ENCODE data around the gene KRTAP20-1. TPM values are rescaled to one million over a fixed set of nuclear protein-coding genes. Genes with fewer than 3 reads are reported as not detected.

Gene KRTAP20-1
- total RNA-seq, 1 donor from 2014 or later = not detected

DNA sequence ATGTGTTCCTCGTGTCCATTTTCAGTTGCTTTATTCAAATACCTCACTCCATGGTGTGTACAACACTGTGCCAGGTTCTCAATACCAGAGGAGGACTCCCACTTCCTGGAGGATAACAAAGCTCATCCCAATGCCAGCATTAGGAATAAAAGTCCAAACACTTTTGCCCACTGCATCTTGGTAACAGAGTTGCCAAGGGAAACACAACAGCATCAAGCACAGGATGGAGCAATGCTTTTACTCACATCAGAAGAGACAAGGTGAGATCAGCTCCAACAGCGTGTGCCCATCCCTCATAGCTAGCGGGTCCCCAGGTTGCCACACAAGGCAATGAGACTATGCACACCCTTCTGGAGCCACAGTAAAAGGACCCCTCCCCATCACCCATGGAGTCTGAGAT is 7.1 kb downstream of the KRTAP20-1 start:
- Mint-ChIP-seq H3K4me1 (no peaks in the 10 kb centered on the region), H3K9me3 (peaks cover 15% of the 10 kb centered on the region), H3K27ac (ENCODE audit: unreplicated experiment) (no peak overlapping the region), H3K4me3 (no peak overlapping the region), H3K27me3 (ENCODE audit: low read depth) (no peaks in the 10 kb centered on the region), H3K36me3 (ENCODE audit: low read depth) (peaks cover 2% of the 10 kb centered on the region)
- TF ChIP-seq, protein P1, sequence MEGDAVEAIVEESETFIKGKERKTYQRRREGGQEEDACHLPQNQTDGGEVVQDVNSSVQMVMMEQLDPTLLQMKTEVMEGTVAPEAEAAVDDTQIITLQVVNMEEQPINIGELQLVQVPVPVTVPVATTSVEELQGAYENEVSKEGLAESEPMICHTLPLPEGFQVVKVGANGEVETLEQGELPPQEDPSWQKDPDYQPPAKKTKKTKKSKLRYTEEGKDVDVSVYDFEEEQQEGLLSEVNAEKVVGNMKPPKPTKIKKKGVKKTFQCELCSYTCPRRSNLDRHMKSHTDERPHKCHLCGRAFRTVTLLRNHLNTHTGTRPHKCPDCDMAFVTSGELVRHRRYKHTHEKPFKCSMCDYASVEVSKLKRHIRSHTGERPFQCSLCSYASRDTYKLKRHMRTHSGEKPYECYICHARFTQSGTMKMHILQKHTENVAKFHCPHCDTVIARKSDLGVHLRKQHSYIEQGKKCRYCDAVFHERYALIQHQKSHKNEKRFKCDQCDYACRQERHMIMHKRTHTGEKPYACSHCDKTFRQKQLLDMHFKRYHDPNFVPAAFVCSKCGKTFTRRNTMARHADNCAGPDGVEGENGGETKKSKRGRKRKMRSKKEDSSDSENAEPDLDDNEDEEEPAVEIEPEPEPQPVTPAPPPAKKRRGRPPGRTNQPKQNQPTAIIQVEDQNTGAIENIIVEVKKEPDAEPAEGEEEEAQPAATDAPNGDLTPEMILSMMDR (conservative IDR thresholded peaks at IDR 0.05) = no peak
- DNase-seq (ENCODE audit: low read depth, low spot score) = no peak

DNA sequence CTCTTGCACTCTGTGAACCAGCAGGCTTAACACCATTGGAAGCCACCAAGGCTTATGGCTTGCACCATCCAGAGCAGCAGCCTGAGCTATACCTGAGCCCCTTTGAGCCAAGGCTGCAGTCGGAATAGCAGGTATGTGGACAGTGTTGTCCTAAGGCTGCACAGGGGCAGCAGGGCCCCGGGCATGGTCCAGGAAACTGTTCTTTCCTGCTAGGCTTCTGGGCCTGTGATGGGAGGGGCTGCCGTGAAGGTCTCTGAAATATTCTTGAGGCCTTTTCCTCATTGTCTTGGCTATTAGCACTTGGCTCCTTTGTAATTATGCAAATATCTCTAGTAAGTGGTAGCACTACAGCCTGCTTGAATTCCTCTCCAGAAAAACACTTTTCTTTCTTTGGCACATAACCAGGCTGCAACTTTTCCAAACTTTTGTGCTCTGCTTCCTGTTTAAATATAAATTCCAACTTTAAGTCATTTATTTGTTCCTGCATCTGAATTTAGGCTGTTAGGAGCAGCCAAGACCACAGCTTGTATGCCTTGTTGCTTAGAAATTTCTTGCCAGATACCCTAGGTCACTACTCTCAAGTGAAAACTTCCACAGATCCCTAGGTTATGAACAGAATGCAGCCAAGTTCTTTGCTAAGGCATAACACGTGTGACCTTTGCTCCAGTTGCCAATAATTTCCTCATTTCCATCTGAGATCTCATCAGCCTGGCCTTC is 9.4 kb downstream of the KRTAP20-1 start:
- no peak for DNase-seq (ENCODE audit: low read depth, low spot score)
- Mint-ChIP-seq H3K9me3 (peaks cover 13% of the 10 kb centered on the region), H3K4me1 (no peaks in the 10 kb centered on the region), H3K4me3 (no peak overlapping the region), H3K27ac (ENCODE audit: unreplicated experiment) (no peak overlapping the region), H3K36me3 (ENCODE audit: low read depth) (peaks cover 2% of the 10 kb centered on the region), H3K27me3 (ENCODE audit: low read depth) (no peaks in the 10 kb centered on the region)
- TF ChIP-seq, protein P1 (conservative IDR thresholded peaks at IDR 0.05) = no peak

DNA sequence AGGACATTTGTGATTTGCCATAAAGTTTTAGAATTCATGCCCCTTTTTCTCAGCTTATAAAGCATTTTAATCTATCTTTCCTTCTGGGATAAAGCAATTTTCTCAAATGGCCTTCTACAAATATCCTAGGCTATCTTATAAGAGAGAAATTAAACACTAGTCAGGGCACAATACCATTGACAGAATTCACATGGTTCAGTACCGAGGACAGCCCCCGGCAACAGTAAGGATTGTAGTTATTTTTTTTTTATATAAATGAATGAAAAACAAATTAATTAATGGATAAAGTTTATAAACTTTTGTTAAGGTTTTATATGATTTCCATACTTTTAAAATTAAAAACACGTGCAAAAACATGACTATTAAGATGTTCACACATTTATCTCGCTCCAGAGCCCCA is 11.9 kb downstream of the KRTAP20-1 start:
- Mint-ChIP-seq H3K4me1 (no peaks in the 10 kb centered on the region), H3K27ac (ENCODE audit: unreplicated experiment) (no peak overlapping the region), H3K36me3 (ENCODE audit: low read depth) (peaks cover 2% of the 10 kb centered on the region), H3K27me3 (ENCODE audit: low read depth) (no peaks in the 10 kb centered on the region), H3K9me3 (peaks cover 19% of the 10 kb centered on the region), H3K4me3 (no peak overlapping the region)
- TF ChIP-seq, protein P1 (conservative IDR thresholded peaks at IDR 0.05) = no peak
- DNase-seq (ENCODE audit: low read depth, low spot score) = no peak

DNA sequence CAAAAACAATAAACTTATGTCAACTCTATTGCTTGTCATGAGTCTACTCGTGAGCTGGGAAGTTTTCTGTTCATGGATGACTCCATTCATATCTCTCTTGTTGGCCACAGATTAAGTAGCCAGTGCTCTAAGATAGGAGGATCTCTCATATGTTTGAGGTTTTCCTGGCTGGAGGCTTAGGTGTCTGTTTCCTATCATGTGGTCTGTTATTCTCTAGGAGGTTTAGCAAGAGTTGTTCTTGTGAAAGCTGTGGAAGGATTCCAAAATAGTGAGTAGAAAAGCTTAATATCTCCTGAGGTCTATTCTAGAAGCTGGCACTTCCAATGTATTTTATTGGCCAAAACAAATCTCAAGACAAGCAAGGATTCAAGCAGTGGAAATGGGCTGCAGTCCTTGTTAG is 13.0 kb downstream of the KRTAP20-1 start:
- TF ChIP-seq, protein P1 (conservative IDR thresholded peaks at IDR 0.05) = no peak
- H3K27ac Mint-ChIP-seq (ENCODE audit: unreplicated experiment) = no peak overlapping the region
- no peaks in the 10 kb centered on the region for H3K4me1 Mint-ChIP-seq
- no peak overlapping the region for H3K4me3 Mint-ChIP-seq
- H3K9me3 Mint-ChIP-seq = peaks cover 19% of the 10 kb centered on the region
- peaks cover 2% of the 10 kb centered on the region for H3K36me3 Mint-ChIP-seq (ENCODE audit: low read depth)
- no peak for DNase-seq (ENCODE audit: low read depth, low spot score)
- H3K27me3 Mint-ChIP-seq (ENCODE audit: low read depth) = no peaks in the 10 kb centered on the region

DNA sequence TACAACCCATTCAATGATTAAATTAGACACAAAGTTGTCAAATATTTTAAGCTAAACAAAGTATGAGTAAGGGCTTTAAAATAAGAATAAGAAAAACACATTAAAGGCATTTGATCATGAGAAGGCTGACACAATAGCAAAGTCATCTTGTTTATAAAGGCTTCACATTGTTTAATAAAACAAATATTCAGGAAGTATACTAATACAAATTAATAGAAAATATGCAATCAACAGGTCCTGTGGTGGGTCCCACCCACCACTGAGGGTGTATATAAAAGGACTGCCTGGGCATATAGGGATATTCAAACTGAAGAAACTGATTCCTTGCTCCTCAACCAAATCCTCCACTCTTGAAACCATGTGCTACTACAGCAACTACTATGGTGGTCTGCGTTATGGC is 18.7 kb downstream of the KRTAP20-1 start, which contains the start of gene KRTAP20-2:
KRTAP20-2 (plus strand) TSS at position 301 of the 400 bp plus-strand sequence; CDS start at position 359, 58 bp downstream.
- TF ChIP-seq, protein P1 (conservative IDR thresholded peaks at IDR 0.05) = no peak
- Mint-ChIP-seq H3K4me3 (no peak within 1 kb of the TSS), H3K27me3 (ENCODE audit: low read depth) (no peaks in the 10 kb centered on the region), H3K36me3 (ENCODE audit: low read depth) (no peaks in the 10 kb centered on the region), H3K4me1 (no peaks in the 10 kb centered on the region), H3K27ac (ENCODE audit: unreplicated experiment) (no peak within 1 kb of the TSS), H3K9me3 (peaks cover 19% of the 10 kb centered on the region)
- DNase-seq (ENCODE audit: low read depth, low spot score) = no peak

Measured in neural crest cell (in vitro differentiated cells).